GM12878 (cell line): Measurements from ENCODE around the gene IKBKG. TPM values are rescaled to one million over a fixed set of nuclear protein-coding genes. Genes with fewer than 3 reads are reported as not detected.

ENCODE experiments used
- ATAC-seq: fragments of 200-7000 bp; cut with Tn5 transposase; 3 replicates; pipeline ENCODE4 v1.9.1; 2020; ENCODE audit warnings: mild to moderate bottlenecking, moderate library complexity
- BruUV-seq: library from RNA; stranded (reverse); fragments of 400-500 nt; replicated peaks from 2 replicates; lab custom pipeline; 2021; lab: Mats Ljungman, UMichigan
- CTCF ChIA-PET: fragments of 300-600 bp; sonication (Branson Sonifier 250); formaldehyde crosslinking; extraction: SDS; loops from one replicate; lab custom pipeline; 2021; ENCODE audit warnings: inconsistent platforms; lab: Yijun Ruan, JAX
- POLR2A ChIA-PET: fragments of 350-600 bp; formaldehyde crosslinking; extraction: SDS; loops from one replicate; lab custom pipeline; 2021; ENCODE audit warnings: inconsistent platforms; lab: Charles Lee
- RAD21 ChIA-PET: fragments of 300-600 bp; sonication (Branson Sonifier 250); formaldehyde crosslinking; loops from one replicate; lab custom pipeline; 2023; ENCODE audit warnings: antibody characterized with exemption; ENCODE audit not compliant: unreplicated experiment; lab: Charles Lee
- SMC1A ChIA-PET: fragments of 300-600 bp; sonication (Branson Sonifier 250); formaldehyde crosslinking; loops from one replicate; lab custom pipeline; 2023; ENCODE audit not compliant: unreplicated experiment, uncharacterized antibody; lab: Charles Lee
- DNase-seq: peaks from one replicate; pipeline ENCODE4 v3.0.0-alpha.2; 2011; ENCODE audit warnings: low read depth, low spot score
- FAIRE-seq: peaks from 3 replicates; lab custom pipeline; 2011; peaks lifted over from hg19 to GRCh38; lab: Jason Lieb, UNC
- H2AFZ ChIP-seq: 2 replicates; pipeline ENCODE4 v1.6.0; 2011; ENCODE audit warnings: low read depth, low read length, control low read depth; ENCODE audit not compliant: control insufficient read depth
- H3K27ac ChIP-seq: 2 replicates; pipeline ENCODE4 v1.5.1; 2011; ENCODE audit warnings: control low read depth; ENCODE audit not compliant: control insufficient read depth, insufficient read depth
- H3K27me3 ChIP-seq, 2 experiments: replicated peaks in 1 of 2; 2 replicates each; pipeline versions ENCODE4 v1.6.0 to v1.6.1; 2011; ENCODE audit warnings: low read length in 1 of 2; ENCODE audit not compliant: control insufficient read depth in 2 of 2, insufficient read depth in 2 of 2
- H3K36me3 ChIP-seq, 2 experiments: 2 replicates each; pipeline ENCODE4 v1.5.1; 2011; ENCODE audit warnings: low read length in 1 of 2; ENCODE audit not compliant: control insufficient read depth in 2 of 2, insufficient read depth in 2 of 2
- H3K4me1 ChIP-seq: 2 replicates; pipeline ENCODE4 v1.6.1; 2011; ENCODE audit warnings: mild to moderate bottlenecking, low read length, moderate library complexity, mixed read lengths; ENCODE audit not compliant: control insufficient read depth, insufficient read depth
- H3K4me2 ChIP-seq: 2 replicates; pipeline ENCODE4 v1.6.0; 2011; ENCODE audit warnings: control low read depth; ENCODE audit not compliant: control insufficient read depth, insufficient read depth
- H3K4me3 ChIP-seq: fragments of 200-600 bp; sonication (generic); 2 replicates; pipeline ENCODE4 v1.5.1; 2016
- H3K79me2 ChIP-seq: 2 replicates; pipeline ENCODE4 v1.6.0; 2011; ENCODE audit warnings: low read length; ENCODE audit not compliant: control insufficient read depth, insufficient read depth
- H3K9ac ChIP-seq: 2 replicates; pipeline ENCODE4 v1.8.0; 2011; ENCODE audit warnings: low read length, control low read depth, mixed read lengths; ENCODE audit not compliant: control insufficient read depth, insufficient read depth
- H3K9me3 ChIP-seq: replicated peaks from 3 replicates; pipeline ENCODE4 v1.5.1; 2011; ENCODE audit warnings: mild to moderate bottlenecking, low read length; ENCODE audit not compliant: control insufficient read depth, insufficient read depth
- H4K20me1 ChIP-seq: 2 replicates; pipeline ENCODE4 v1.6.0; 2011; ENCODE audit not compliant: control insufficient read depth, insufficient read depth
- ASH2L ChIP-seq: fragments of 300-600, 200-600 bp; sonication (generic); IDR thresholded peaks from 2 replicates; pipeline ENCODE4 v1.6.1; 2017; ENCODE audit warnings: low read depth, mild to moderate bottlenecking, borderline replicate concordance
- ATF2 ChIP-seq: IDR thresholded peaks from 2 replicates; pipeline ENCODE4 v1.6.1; 2012; ENCODE audit warnings: low read length, inconsistent platforms
- BACH1 ChIP-seq: fragments of 450-650 bp; IDR thresholded peaks from 2 replicates; pipeline ENCODE4 v1.6.1; 2017; ENCODE audit warnings: mild to moderate bottlenecking, borderline replicate concordance
- BCL3 ChIP-seq: IDR thresholded peaks from 2 replicates; pipeline ENCODE4 v1.6.1; 2011; ENCODE audit warnings: borderline replicate concordance, low read depth, mild to moderate bottlenecking, moderate library complexity, low read length; ENCODE audit not compliant: insufficient read depth, poor library complexity, severe bottlenecking
- CHD1 ChIP-seq: IDR thresholded peaks from 2 replicates; pipeline ENCODE4 v1.6.1; 2012; ENCODE audit warnings: low read depth, low read length, improper control_type of control experiment
- ESRRA ChIP-seq: IDR thresholded peaks from 2 replicates; pipeline ENCODE4 v1.6.1; 2012; ENCODE audit warnings: mild to moderate bottlenecking, low read length, improper control_type of control experiment
- IRF5 ChIP-seq: fragments of 450-650 bp; IDR thresholded peaks from 2 replicates; pipeline ENCODE4 v1.6.1; 2017; ENCODE audit warnings: borderline replicate concordance
- JUNB ChIP-seq: IDR thresholded peaks from 2 replicates; pipeline ENCODE4 v1.6.1; 2016; ENCODE audit warnings: antibody characterized with exemption, mild to moderate bottlenecking
- PKNOX1 ChIP-seq: fragments of 450-650 bp; IDR thresholded peaks from 2 replicates; pipeline ENCODE4 v1.6.1; 2016; ENCODE audit warnings: mild to moderate bottlenecking
- SIN3A ChIP-seq: IDR thresholded peaks from 2 replicates; pipeline ENCODE4 v1.6.1; 2012; ENCODE audit warnings: low read depth, low read length, improper control_type of control experiment
- YY1 ChIP-seq: IDR thresholded peaks from 2 replicates; pipeline ENCODE4 v1.6.1; 2011; ENCODE audit warnings: low read depth, mild to moderate bottlenecking, low read length
- WGBS: methylation state at CpG from one replicate; pipeline ENCODE4 v1.1.6; 2016; ENCODE audit warnings: low lambda C conversion rate; ENCODE audit not compliant: insufficient replicate concordance, insufficient coverage; ENCODE audit errors: missing lambda C conversion rate; 5-methylcytosine and 5-hydroxymethylcytosine counted together
- in situ Hi-C: fragments of 300-500 bp; cut with MboI; formaldehyde crosslinking; loops from 9 replicates; pipeline ENCODE4 v1.14.3; 2018; ENCODE audit warnings: mixed read lengths
- intact Hi-C: fragments of 100-400 bp; cut with micrococcal nuclease; formaldehyde crosslinking; loops from one replicate; pipeline ENCODE4 v1.14.2; 2022; ENCODE audit not compliant: unreplicated experiment
- polyA plus RNA-seq, 11 experiments: library from polyadenylated mRNA; depleted of rRNA in 4 of 11; unstranded in 6 of 11; stranded (reverse) in 5 of 11; fragments of >200 nt; fragmentation: Nextera tagmentation in 4 of 11; fragmentation: Illumina TruSeq in 1 of 11; extraction: Ambion mirVana in 4 of 11; extraction: Trizol in 1 of 11; gene quantifications; 1 replicate in 1 of 11; 2 replicates in 10 of 11; pipeline versions ENCODE4 v1.2.1 to v1.2.3, GENCODE V29; 2011 to 2016; ENCODE audit warnings: inconsistent platforms in 2 of 11, missing spikeins in 2 of 11, low read depth in 1 of 11
- total RNA-seq, 4 experiments: library from RNA; depleted of rRNA in 3 of 4; stranded (reverse); fragments of >200 nt in 3 of 4; fragmentation: Illumina TruSeq in 1 of 4; extraction: Trizol in 1 of 4; gene quantifications; 2 replicates each; pipeline versions ENCODE4 v1.2.1 to v1.2.3, GENCODE V29; 2013 to 2021

IKBKG gene
- total and polyA plus RNA-seq, 10 of the 15 experiments (the other 5 are each of a cell fraction or from before 2014, with no cell fraction given): 0.35 to 30.7 (median 16.7) TPM

GRCh38 chrX:154597221-154597620 is 49.8 kb downstream of the IKBKG start:
- TF ChIP-seq PKNOX1: no peak
- TF ChIP-seq ASH2L: no peak
- TF ChIP-seq ESRRA: no peak
- no peak for TF ChIP-seq ATF2
- no peak for TF ChIP-seq BCL3
- no peak for TF ChIP-seq JUNB
- TF ChIP-seq SIN3A: no peak
- no peak for TF ChIP-seq IRF5
- no peak for TF ChIP-seq YY1
- no peak for TF ChIP-seq BACH1
- no peak for TF ChIP-seq CHD1
- Histone ChIP-seq H3K9me3 (no peaks in the 10 kb centered on the region; the same call in 2 of the 3 replicates), H3K4me3 (no peak overlapping the region), H3K27me3 (no peaks in the 10 kb centered on the region), H3K27ac (no peak overlapping the region), H4K20me1 (no peaks in the 10 kb centered on the region), H3K4me2 (no peak overlapping the region), H3K9ac (no peak overlapping the region), H3K36me3 (no peaks in the 10 kb centered on the region), H3K4me1 (no peaks in the 10 kb centered on the region), H3K79me2 (no peaks in the 10 kb centered on the region), H2AFZ (no peak overlapping the region)
- no TSS peak for BruUV-seq
- no peak for ATAC-seq
- DNase-seq: no peak
- POLR2A ChIA-PET: interaction anchor here (0.6 kb wide), 1 partner anchor 53 kb away, joined by 6 read pairs; no protein-coding TSS in a partner anchor
- in situ Hi-C loops (loop anchor here (25.0 kb wide), 1 partner anchor 140 kb away; no protein-coding TSS in a partner anchor), intact Hi-C loops (no loop called here)
- 43% methylated on average over 12 of the region's 12 CpGs for WGBS
- SMC1A ChIA-PET: no interaction called here
- RAD21 ChIA-PET: no interaction called here
- CTCF ChIA-PET: no interaction called here
- no peak for FAIRE-seq
